Aorta (tissue), 5 donors: ENCODE results near the gene PMEL. TPM values are rescaled to one million over a fixed set of nuclear protein-coding genes. Genes with fewer than 3 reads are reported as not detected.

Source experiments
- ATAC-seq: fragments of 200-7000 bp; cut with Tn5 transposase; one replicate; pipeline ENCODE4 v1.9.1; 2022; ENCODE audit warnings: moderate library complexity; ENCODE audit not compliant: low FRiP score
- DNase-seq, 2 donors: peaks; one replicate each; pipeline ENCODE4 v3.0.0-alpha.2; 2020
- H3K27ac ChIP-seq, 2 donors: one replicate each; pipeline ENCODE4 v1.5.1; 2013; ENCODE audit warnings: low read length in 2 of 2, mild to moderate bottlenecking in 2 of 2, moderate library complexity in 2 of 2, control low read depth in 1 of 2, inconsistent platforms in 1 of 2, low read depth in 1 of 2
- H3K27me3 ChIP-seq, 2 donors: one replicate each; pipeline ENCODE4 v1.6.1; 2013; ENCODE audit warnings: control low read depth in 1 of 2, low read length in 1 of 2, mild to moderate bottlenecking in 1 of 2, moderate library complexity in 1 of 2; ENCODE audit not compliant: insufficient read depth in 2 of 2, control insufficient read depth in 1 of 2
- H3K36me3 ChIP-seq, 2 donors: one replicate each; pipeline ENCODE4 v1.6.1; 2013; ENCODE audit warnings: control low read depth in 1 of 2, low read length in 1 of 2, mild to moderate bottlenecking in 1 of 2; ENCODE audit not compliant: insufficient read depth in 2 of 2, control insufficient read depth in 1 of 2
- H3K4me1 ChIP-seq, 2 donors: one replicate each; pipeline ENCODE4 v1.6.1; 2013; ENCODE audit warnings: low read length in 2 of 2, control low read depth in 1 of 2, mild to moderate bottlenecking in 1 of 2, moderate library complexity in 1 of 2; ENCODE audit not compliant: insufficient read depth in 2 of 2, control insufficient read depth in 1 of 2
- H3K4me3 ChIP-seq, 2 donors: one replicate each; pipeline ENCODE4 v1.5.1; 2013; ENCODE audit warnings: low read length in 2 of 2, control low read depth in 1 of 2, mild to moderate bottlenecking in 1 of 2
- H3K9me3 ChIP-seq: one replicate; pipeline ENCODE4 v1.6.1; 2013; ENCODE audit warnings: mild to moderate bottlenecking, low read length; ENCODE audit not compliant: control insufficient read depth
- WGBS, 2 donors: extraction: QIAGEN DNeasy Blood & Tissue Kit; methylation state at CpG; one replicate each; pipeline ENCODE4 v1.1.7; 2013; 5-methylcytosine and 5-hydroxymethylcytosine counted together
- intact Hi-C, 2 donors: fragments of 100-400 bp; cut with DNase I; formaldehyde crosslinking; loops; one replicate each; pipeline versions ENCODE4 v1.14.2 to v1.15.0; 2022
- polyA plus RNA-seq, 2 donors: library from polyadenylated mRNA; stranded (reverse); fragments of 200-250 nt; gene quantifications; one replicate each; pipeline ENCODE4 v1.2.3, GENCODE V29; 2013
- total RNA-seq, 2 donors: library from RNA; stranded (reverse); fragmentation: NEBNext Ultra II Directional; extraction: Animal tissue kit (Norgen Biotek cat#: 25700); gene quantifications; one replicate each; pipeline ENCODE4 v1.2.1, GENCODE V29; 2021
- donor health status: healthy with polysubstance abuse.
- donor health status: Bipolar disorder and iron deficiency.
- donor health status: DM: no; HTN: no; CAD: no.
- donor health status: DM: no; HTN: no; CAD: no.
- donor health status: DM: yes; HTN: yes; CAD: no.

The PMEL gene
- total and polyA plus RNA-seq, 4 donors, result 0.64 to 2.9 (median 1.5) TPM

DNA sequence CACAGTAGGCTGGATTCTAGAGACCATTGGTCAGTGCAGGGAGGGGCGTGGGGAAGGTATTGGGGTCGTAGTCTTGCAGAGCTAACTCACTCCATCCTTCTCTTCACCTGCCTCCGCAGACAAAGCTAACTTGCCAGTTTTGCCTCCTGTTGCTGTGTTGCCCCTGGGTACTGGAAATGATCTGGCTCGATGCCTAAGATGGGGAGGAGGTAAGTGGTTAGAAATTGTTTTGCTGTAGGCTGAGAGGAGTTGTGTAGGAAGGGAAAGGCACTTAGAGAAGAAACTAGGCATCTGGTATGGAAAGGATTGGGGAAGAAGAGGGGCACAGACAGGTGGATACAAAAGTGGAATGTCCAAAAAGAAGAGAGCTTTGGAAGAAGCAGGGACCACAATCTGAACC lies 23.8 kb downstream of the PMEL start:
- 91 to 95% methylated on average over 4 of the region's 4 CpGs for WGBS, 2 donors
- DNase-seq (peak in 1 of 2 donors; percentile 34), ATAC-seq (no peak)
- no peak overlapping the region for H3K4me3 ChIP-seq
- H3K4me1 ChIP-seq, result no peaks in the 10 kb centered on the region
- intact Hi-C loops, result loop anchor here in 1 of 2 donors (5.0 to 10.0 kb wide), 2 partner anchors 200 to 287 kb away; partner anchors contain the start of gene GDF11
- no peaks in the 10 kb centered on the region for H3K27me3 ChIP-seq
- H3K9me3 ChIP-seq, result no peaks in the 10 kb centered on the region
- H3K36me3 ChIP-seq, result peaks cover 2 to 6% of the 10 kb centered on the region in 2 donors
- H3K27ac ChIP-seq, result no peak overlapping the region

DNA sequence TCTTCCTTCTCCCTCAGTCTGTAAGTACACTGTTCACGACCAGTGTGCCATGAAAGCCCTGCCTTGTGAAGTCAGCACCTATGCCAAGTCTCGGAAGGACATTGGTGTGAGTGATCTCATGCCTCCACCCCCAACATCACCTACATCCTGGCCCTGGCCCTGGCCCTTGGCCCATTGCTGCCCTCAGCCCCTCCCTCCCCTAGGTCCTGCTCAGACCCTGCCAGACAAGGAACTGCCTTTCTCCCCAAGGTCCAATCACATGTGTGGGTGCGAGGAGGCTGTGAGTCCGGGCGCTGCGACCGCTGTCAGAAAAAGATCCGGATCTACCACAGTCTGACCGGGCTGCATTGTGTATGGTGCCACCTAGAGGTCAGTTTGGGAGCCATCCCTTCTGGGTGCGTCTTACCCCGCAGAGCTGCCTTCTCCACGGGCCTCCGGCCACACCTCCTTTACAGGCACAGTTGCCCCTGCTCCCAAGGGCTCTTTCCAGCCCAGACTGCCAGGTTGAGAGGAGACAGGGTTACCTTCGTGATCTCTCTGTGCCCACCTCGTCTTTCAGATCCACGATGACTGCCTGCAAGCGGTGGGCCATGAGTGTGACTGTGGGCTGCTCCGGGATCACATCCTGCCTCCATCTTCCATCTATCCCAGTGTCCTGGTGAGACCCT lies 25.6 kb downstream of the PMEL start:
- peak; percentile 92 for ATAC-seq
- peaks cover 2 to 6% of the 10 kb centered on the region in 2 donors for H3K36me3 ChIP-seq
- no peaks in the 10 kb centered on the region for H3K4me1 ChIP-seq
- H3K27me3 ChIP-seq, result no peaks in the 10 kb centered on the region
- intact Hi-C loops, result loop anchor here (2.0 to 10.0 kb wide), 3 partner anchors 198 to 285 kb away; partner anchors contain the start of gene GDF11 (in 1 of the 2)
- WGBS, 2 donors, result 11 to 13% methylated on average over 17 to 18 of the region's 18 CpGs
- DNase-seq, result peak; percentile 88 to 91
- no peaks in the 10 kb centered on the region for H3K9me3 ChIP-seq
- no peak overlapping the region for H3K4me3 ChIP-seq
- H3K27ac ChIP-seq, result peak overlapping the region in 1 of 2 donors; percentile 15

DNA sequence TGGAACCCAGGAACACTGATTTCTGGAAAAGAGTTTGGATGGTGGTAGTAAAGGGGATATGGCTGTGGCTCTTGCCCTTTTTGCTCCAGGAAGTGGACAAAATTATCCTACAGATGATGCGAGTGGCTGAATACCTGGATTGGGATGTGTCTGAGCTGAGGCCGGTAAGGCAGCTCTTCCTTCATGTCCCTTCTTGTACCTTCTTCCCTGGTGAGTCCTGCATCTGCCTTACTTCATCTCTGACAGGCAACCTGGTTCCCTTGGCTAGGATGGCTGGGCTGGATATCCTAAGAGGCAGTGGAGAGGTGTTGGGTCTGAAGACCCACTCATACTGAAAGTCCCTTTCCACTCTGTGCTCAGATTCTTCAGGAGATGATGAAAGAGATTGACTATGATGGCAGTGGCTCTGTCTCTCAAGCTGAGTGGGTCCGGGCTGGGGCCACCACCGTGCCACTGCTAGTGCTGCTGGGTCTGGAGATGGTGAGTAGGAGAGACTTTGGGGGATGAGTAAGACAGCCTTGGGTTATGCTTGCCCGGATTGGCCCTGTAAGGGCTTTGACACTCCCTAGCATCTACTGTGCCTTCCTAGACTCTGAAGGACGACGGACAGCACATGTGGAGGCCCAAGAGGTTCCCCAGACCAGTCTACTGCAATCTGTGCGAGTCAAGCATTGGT lies 26.9 kb downstream of the PMEL start:
- Histone ChIP-seq H3K27me3 (no peaks in the 10 kb centered on the region), H3K36me3 (peaks cover 2 to 4% of the 10 kb centered on the region in 2 donors), H3K4me3 (no peak overlapping the region), H3K4me1 (no peaks in the 10 kb centered on the region), H3K27ac (no peak overlapping the region), H3K9me3 (no peaks in the 10 kb centered on the region)
- DNase-seq (peak in 1 of 2 donors; percentile 43), ATAC-seq (no peak)
- intact Hi-C loops, result no loop called here
- WGBS, 2 donors, result 87 to 90% methylated on average over 8 of the region's 8 CpGs

DNA sequence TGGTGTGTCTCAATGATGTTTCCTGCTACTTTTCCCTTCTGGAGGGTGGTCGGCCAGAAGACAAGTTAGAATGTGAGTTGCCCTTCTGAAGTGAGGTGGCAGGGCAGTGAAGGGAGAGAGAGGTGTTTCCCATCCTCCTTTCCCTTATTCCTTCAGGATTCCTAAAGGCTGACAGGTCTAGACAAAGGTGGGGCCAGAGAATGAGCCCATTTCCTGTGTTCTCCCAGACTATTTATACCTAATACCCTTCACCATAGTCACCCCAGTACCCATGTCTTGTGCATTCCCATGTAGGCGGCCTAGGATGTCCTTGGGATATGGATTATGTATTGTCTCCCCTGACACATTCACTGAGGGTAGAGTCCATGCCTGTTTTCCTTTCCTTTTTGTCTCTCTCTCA lies 27.9 kb downstream of the PMEL start:
- ATAC-seq (no peak), DNase-seq (no peak)
- intact Hi-C loops, result no loop called here
- peaks cover 2 to 4% of the 10 kb centered on the region in 2 donors for H3K36me3 ChIP-seq
- no peak overlapping the region for H3K27ac ChIP-seq
- no peak overlapping the region for H3K4me3 ChIP-seq
- no peaks in the 10 kb centered on the region for H3K9me3 ChIP-seq
- peaks cover 0 to 4% of the 10 kb centered on the region in 2 donors for H3K4me1 ChIP-seq
- H3K27me3 ChIP-seq, result no peaks in the 10 kb centered on the region
- 86 to 87% methylated on average over 2 of the region's 2 CpGs for WGBS, 2 donors

DNA sequence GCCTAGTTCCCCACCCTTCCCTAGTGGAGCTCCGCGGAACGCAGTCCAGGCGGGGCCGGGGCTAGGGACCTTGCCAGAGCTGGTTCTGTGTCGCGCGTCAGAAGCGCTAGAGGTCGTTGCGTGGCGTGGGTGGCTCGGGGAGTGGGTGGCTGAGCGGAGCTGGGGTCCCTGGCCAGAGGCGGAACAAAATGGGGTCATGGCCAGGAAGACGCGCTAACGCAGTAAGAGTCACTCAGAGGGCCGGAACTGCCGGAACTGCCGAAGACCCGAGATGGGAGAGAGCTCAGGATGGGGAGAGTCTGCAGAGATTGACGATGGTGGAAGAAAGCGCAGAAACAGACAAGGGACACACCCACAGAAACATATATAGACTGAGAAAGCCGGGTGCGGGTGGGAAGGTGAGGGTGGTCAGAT lies 30.1 kb downstream of the PMEL start:
- no peaks in the 10 kb centered on the region for H3K36me3 ChIP-seq
- peaks cover 2 to 4% of the 10 kb centered on the region in 2 donors for H3K4me1 ChIP-seq
- WGBS, 2 donors, result 65% methylated on average over 26 of the region's 26 CpGs
- intact Hi-C loops, result no loop called here
- H3K27me3 ChIP-seq, result no peaks in the 10 kb centered on the region
- peak; percentile 33 for ATAC-seq
- H3K4me3 ChIP-seq, result no peak overlapping the region
- H3K9me3 ChIP-seq, result no peaks in the 10 kb centered on the region
- peak in 1 of 2 donors; percentile 87 for DNase-seq
- no peak overlapping the region for H3K27ac ChIP-seq

DNA sequence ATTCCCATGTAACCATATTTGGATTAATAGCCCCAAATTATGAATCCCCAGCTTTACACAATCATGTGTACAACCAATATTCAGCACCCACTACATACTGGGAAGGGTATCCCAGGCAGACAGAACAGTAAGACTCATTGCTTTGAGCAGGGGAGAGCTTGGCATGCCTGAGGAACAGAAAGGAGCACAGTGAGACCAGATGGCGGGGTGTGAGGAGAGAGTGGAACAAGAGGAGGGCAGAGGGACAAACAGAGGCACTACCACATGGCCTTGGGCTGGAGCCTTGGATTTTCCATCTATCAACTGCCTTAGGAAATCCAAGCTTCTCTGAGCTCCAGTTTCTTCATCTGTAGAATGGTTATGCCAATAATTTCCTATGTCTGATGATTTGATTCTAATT lies 31.1 kb downstream of the PMEL start:
- H3K4me3 ChIP-seq, result no peak overlapping the region
- intact Hi-C loops, result loop anchor here in 1 of 2 donors (5.0 kb wide), 1 partner anchor 38 kb away; the partner anchor contains the start of gene RAB5B
- no peaks in the 10 kb centered on the region for H3K36me3 ChIP-seq
- peaks cover 2 to 4% of the 10 kb centered on the region in 2 donors for H3K4me1 ChIP-seq
- DNase-seq, result no peak
- no peaks in the 10 kb centered on the region for H3K27me3 ChIP-seq
- no peak for ATAC-seq
- H3K9me3 ChIP-seq, result no peaks in the 10 kb centered on the region
- no peak overlapping the region for H3K27ac ChIP-seq
- whole genome bisulfite sequencing, 2 donors, result 85 to 97% methylated on average over 1 of the region's 1 CpG

DNA sequence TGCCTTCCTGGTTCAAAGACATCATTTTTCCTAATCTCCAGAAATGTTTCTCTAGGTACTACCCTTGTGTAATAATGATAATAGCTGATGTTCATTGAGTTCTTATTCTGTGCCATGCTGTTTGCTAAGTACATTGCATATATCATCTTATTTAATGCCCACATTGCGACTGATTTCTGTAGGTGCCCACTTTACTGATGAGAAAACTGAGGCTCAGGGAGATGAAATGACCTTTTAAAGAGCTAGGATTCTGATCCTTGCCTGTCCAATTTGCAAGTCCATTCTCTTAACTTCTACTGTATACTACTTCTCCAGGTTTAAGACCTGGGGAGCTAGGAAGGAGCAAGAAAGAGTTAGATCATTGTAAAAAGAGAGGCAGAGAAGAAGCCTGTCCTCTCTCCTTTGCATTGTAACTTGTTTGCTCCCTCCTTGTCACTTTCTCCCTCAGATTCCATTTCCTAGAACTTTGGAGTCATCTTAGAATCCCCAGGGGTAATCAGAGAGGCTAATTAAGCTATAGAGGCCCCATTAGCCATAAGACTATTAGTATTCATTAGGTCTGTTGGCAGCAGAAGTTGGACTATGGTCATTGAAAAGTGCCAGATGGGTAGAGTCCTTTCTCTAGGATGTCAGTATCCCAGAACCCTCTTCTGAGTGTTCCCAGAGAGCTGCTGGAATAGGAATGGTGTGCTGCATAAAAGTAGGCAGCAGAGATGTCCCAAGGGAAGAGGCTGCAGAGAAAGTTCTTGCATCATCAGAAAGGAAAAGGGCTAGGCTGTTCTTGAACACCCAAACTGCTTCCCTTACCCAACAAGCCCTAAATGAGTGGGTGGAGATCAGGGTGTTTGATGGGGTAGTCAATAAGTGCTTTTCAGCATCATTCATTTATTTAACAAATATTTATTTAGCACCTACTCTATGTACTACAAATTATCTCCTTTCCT lies 31.8 kb downstream of the PMEL start:
- Histone ChIP-seq H3K36me3 (no peaks in the 10 kb centered on the region), H3K4me3 (no peak overlapping the region), H3K27me3 (no peaks in the 10 kb centered on the region), H3K4me1 (peaks cover 2 to 4% of the 10 kb centered on the region in 2 donors), H3K27ac (no peak overlapping the region), H3K9me3 (no peaks in the 10 kb centered on the region)
- intact Hi-C loops, result loop anchor here in 1 of 2 donors (5.0 kb wide), 1 partner anchor 38 kb away; the partner anchor contains the start of gene RAB5B
- no peak for DNase-seq
- no peak for ATAC-seq
- 92 to 96% methylated on average over 1 of the region's 1 CpG for WGBS, 2 donors

DNA sequence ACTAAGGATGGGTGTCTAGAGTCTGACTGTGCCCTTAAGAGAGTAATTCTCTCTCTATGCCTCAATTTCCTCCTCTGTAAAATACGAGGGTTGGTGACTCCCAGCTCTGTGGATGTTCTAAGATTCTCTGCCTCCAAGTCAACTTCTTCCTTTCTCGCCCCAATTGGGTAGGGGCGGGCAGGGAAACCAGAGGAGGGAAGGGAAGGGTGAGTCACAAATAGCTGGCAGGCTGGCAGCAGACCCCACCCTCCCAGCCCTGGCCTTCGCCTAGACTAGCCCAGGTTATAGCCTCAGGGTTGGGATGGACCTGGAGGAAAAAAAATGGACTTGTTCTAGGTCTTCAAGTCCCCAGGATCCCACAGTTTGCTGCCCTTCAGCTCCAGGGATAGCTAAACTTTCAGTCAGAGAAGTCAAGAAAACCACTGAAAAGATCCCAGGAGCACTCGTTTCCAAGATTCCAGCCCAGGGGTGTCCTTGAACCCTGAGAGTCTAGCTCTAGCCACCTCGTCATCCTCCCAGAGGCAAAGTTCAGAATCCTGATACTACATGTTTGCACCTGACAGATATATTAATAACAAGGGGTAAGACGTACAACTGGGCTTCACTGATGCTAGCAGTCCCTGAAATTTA lies 32.6 kb downstream of the PMEL start:
- H3K27ac ChIP-seq, result no peak overlapping the region
- DNase-seq, result peak in 1 of 2 donors; percentile 65
- 37 to 40% methylated on average over 7 of the region's 7 CpGs for WGBS, 2 donors
- no peak for ATAC-seq
- intact Hi-C loops, result loop anchor here in 1 of 2 donors (5.0 kb wide), 1 partner anchor 39 kb away; the partner anchor contains the start of gene RAB5B
- H3K36me3 ChIP-seq, result no peaks in the 10 kb centered on the region
- peaks cover 2 to 4% of the 10 kb centered on the region in 2 donors for H3K4me1 ChIP-seq
- no peak overlapping the region for H3K4me3 ChIP-seq
- no peaks in the 10 kb centered on the region for H3K27me3 ChIP-seq
- H3K9me3 ChIP-seq, result no peaks in the 10 kb centered on the region
